Measurements from ENCODE around the gene DISC1.
"Not testable (repeated sequence)": the region's sequence is repeated elsewhere in the genome, so short reads cannot be mapped to it uniquely, and the experiment has no call there.

DNA sequence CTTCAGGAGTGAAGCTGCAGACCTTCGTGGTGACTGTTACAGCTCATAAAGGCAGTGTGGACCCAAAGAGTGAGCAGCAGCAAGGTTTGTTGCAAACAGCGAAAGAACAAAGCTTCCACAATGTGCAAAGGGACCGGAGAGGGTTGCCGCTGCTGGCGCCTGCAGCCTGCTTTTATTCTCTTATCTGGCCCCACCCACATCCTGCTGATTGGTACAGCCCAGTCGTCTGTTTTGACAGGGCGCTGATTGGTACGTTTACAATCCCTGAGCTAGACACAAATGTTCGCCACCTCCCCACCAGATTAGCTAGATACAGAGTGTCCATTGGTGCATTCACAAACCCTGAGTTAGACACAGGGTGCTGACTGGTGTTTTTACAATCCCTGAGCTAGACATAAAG lies 14.9 kb downstream of the DISC1 start:
- TF ChIP-seq, protein P1, sequence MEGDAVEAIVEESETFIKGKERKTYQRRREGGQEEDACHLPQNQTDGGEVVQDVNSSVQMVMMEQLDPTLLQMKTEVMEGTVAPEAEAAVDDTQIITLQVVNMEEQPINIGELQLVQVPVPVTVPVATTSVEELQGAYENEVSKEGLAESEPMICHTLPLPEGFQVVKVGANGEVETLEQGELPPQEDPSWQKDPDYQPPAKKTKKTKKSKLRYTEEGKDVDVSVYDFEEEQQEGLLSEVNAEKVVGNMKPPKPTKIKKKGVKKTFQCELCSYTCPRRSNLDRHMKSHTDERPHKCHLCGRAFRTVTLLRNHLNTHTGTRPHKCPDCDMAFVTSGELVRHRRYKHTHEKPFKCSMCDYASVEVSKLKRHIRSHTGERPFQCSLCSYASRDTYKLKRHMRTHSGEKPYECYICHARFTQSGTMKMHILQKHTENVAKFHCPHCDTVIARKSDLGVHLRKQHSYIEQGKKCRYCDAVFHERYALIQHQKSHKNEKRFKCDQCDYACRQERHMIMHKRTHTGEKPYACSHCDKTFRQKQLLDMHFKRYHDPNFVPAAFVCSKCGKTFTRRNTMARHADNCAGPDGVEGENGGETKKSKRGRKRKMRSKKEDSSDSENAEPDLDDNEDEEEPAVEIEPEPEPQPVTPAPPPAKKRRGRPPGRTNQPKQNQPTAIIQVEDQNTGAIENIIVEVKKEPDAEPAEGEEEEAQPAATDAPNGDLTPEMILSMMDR (IDR thresholded peaks at IDR 0.05): not testable (repeated sequence)
- TF ChIP-seq POLR2A, POLR2AphosphoS5 (IDR thresholded peaks at IDR 0.05): not testable (repeated sequence)
